Measurements from ENCODE around the gene MPIG6B.

DNA sequence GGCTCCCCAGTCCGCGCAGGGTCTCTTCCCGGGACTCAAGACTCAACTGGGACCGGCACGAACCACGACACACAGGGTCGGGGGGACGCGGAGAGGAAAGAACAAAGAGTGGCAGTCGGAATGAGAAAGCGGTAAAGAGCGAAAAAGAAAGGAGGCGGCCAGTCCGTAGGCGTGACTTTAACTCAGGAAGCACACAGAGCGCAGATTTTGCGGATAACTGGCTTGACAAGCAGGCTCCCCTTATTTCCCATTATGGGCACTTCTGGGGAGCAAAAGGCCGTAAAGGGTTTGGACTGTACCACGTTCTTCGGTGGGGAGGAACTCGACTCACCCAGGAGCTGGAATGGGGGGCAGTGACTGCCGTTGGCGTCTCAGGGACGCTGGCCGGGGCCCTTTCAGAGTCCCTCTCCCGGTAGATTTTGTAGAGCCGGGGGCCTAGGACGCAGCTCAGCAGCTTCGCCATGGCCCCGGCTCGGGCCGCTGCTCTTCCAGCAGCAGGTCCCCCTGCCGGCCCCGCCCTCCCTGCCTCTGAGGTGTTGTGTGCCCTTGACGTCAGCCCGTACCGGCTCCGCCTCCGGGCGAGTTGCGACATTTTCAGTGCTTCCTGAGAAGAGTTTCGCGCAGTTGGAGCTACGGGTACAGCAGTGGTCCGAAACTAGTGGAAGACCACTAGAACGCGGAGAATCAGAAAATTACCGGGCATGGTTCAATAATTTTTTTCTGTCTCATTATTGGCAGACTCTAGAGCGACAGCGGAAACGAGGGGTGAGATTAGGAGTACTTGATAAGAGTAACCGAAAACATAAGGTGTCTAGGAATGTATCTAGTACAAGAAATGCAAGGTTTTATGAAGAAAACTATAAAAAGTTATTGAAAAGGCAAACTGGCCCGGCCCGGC is 20.1 kb upstream of the MPIG6B start, which contains the start of gene ABHD16A:
- TF ChIP-seq, protein P1, sequence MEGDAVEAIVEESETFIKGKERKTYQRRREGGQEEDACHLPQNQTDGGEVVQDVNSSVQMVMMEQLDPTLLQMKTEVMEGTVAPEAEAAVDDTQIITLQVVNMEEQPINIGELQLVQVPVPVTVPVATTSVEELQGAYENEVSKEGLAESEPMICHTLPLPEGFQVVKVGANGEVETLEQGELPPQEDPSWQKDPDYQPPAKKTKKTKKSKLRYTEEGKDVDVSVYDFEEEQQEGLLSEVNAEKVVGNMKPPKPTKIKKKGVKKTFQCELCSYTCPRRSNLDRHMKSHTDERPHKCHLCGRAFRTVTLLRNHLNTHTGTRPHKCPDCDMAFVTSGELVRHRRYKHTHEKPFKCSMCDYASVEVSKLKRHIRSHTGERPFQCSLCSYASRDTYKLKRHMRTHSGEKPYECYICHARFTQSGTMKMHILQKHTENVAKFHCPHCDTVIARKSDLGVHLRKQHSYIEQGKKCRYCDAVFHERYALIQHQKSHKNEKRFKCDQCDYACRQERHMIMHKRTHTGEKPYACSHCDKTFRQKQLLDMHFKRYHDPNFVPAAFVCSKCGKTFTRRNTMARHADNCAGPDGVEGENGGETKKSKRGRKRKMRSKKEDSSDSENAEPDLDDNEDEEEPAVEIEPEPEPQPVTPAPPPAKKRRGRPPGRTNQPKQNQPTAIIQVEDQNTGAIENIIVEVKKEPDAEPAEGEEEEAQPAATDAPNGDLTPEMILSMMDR (IDR thresholded peaks at IDR 0.05), result peak in 5 of 6 experiments; percentile 18 to 35 (median 28)
- TF ChIP-seq POLR2A (IDR thresholded peaks at IDR 0.05), result peak; percentile 94 to 97
